ENCODE data around the gene SLC16A8.

The SLC16A8 gene

DNA sequence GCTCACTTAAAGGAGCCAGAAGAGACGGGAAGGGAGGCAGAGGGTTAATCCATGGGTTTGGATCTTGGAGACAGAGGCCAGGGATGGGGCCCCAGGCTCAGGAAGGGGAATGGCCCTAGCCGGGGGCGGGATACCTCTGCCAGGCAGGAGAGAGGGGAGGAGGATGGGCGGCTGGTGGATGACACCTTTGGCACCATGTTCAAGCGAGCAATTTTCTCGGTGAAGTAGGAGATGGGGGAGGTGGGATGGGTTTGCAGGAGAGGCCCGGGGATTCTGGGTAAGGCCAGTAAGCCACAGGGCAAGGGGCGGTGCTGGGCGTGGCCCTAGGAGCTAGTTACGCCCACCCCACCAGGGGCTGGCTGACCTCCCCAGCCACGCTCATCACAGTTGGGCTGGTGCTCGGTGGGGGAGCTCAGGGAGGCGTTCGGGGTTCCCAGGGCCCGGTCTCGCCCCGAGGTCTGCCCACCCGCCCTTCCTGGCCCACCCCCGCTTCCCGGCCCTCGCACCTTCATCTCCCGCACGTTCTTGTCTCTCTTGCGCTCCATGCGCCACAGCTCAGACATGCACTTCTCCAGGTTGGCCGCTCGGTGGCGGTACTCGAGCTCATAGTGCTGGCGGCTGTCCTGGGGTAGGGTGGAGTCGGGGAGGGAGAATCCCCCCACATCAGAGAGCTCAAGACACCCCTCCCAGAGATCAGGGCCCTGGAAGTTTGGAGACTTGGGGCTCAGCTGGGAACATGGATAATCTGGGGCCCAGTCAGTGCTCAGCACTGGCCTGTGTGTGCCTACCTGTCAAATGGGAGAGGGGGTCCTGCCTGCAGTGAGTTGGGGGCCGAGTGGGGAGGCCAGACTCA, 13.8 kb upstream of the SLC16A8 start:
- intact Hi-C loops (cut with DNase I; ENCODE audit: low total_unique reads) = no loop called here
- Histone ChIP-seq H3K36me3 (no peaks in the 10 kb centered on the region), H3K4me3 (no peak overlapping the region), H3K27me3 (no peaks in the 10 kb centered on the region), H3K9me3 (no peaks in the 10 kb centered on the region), H3K27ac (peak overlapping the region in 1 of 2 donors; percentile 26), H3K4me1 (peaks cover 0 to 16% (median 8%) of the 10 kb centered on the region in 4 donors)
- DNase-seq = no peak
- TF ChIP-seq, protein P1, sequence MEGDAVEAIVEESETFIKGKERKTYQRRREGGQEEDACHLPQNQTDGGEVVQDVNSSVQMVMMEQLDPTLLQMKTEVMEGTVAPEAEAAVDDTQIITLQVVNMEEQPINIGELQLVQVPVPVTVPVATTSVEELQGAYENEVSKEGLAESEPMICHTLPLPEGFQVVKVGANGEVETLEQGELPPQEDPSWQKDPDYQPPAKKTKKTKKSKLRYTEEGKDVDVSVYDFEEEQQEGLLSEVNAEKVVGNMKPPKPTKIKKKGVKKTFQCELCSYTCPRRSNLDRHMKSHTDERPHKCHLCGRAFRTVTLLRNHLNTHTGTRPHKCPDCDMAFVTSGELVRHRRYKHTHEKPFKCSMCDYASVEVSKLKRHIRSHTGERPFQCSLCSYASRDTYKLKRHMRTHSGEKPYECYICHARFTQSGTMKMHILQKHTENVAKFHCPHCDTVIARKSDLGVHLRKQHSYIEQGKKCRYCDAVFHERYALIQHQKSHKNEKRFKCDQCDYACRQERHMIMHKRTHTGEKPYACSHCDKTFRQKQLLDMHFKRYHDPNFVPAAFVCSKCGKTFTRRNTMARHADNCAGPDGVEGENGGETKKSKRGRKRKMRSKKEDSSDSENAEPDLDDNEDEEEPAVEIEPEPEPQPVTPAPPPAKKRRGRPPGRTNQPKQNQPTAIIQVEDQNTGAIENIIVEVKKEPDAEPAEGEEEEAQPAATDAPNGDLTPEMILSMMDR (IDR thresholded peaks at IDR 0.05) = peak; percentile 9 to 15

DNA sequence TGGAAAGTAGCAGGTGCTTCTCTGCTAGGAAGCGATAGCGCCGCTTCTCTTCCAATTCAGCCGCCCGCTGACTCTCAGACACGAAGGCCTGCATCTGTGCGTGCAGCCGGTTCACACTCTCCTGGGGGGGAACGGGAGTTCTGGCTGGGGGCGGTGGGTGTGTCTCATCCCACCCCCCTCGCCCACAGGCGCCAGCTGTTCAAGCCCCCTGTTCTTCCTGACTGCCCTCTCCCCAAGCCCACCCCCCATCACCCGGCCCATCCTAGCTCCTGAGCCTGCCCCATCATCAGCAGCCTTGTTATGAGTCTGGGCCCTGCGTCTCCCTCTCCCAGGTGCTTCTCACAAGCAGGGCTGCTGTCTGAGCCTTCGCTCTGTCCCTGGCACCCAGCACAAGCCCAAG, 13.1 kb upstream of the SLC16A8 start:
- Histone ChIP-seq H3K4me1 (peaks cover 0 to 16% (median 8%) of the 10 kb centered on the region in 4 donors), H3K36me3 (no peaks in the 10 kb centered on the region), H3K27ac (no peak overlapping the region), H3K27me3 (no peaks in the 10 kb centered on the region), H3K4me3 (no peak overlapping the region), H3K9me3 (no peaks in the 10 kb centered on the region)
- TF ChIP-seq, protein P1 (IDR thresholded peaks at IDR 0.05) = no peak
- no peak for DNase-seq
- intact Hi-C loops (cut with DNase I; ENCODE audit: low total_unique reads) = no loop called here

DNA sequence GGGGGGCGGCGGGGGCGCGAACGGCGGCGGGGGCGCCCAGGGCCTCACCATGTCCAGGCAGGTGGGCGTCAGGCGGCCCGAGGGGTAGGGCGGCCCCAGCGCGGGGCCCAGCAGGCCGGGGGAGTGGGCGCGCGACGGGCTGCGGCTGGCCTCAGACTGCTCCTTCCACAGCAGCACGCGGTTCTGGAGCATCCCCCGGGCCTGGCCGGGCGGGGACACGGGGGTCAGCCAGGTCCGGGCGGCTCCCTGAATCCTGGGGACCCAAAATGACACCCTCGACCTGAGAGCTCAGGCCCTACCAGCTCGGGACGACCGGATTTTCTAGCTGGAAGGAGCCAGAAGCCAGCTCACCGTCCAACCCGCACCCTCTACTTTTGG, 5.5 kb upstream of the SLC16A8 start:
- peaks cover 0 to 28% of the 10 kb centered on the region in 2 donors for H3K27me3 ChIP-seq
- peak overlapping the region in 1 of 2 donors; percentile 3 for H3K4me3 ChIP-seq
- no peak for DNase-seq
- H3K27ac ChIP-seq = no peak overlapping the region
- intact Hi-C loops (cut with DNase I; ENCODE audit: low total_unique reads) = no loop called here
- peaks cover 0 to 21% (median 17%) of the 10 kb centered on the region in 3 donors for H3K36me3 ChIP-seq
- H3K9me3 ChIP-seq = no peaks in the 10 kb centered on the region
- TF ChIP-seq, protein P1 (IDR thresholded peaks at IDR 0.05) = no peak
- H3K4me1 ChIP-seq = peaks cover 0 to 13% (median 11%) of the 10 kb centered on the region in 4 donors

DNA sequence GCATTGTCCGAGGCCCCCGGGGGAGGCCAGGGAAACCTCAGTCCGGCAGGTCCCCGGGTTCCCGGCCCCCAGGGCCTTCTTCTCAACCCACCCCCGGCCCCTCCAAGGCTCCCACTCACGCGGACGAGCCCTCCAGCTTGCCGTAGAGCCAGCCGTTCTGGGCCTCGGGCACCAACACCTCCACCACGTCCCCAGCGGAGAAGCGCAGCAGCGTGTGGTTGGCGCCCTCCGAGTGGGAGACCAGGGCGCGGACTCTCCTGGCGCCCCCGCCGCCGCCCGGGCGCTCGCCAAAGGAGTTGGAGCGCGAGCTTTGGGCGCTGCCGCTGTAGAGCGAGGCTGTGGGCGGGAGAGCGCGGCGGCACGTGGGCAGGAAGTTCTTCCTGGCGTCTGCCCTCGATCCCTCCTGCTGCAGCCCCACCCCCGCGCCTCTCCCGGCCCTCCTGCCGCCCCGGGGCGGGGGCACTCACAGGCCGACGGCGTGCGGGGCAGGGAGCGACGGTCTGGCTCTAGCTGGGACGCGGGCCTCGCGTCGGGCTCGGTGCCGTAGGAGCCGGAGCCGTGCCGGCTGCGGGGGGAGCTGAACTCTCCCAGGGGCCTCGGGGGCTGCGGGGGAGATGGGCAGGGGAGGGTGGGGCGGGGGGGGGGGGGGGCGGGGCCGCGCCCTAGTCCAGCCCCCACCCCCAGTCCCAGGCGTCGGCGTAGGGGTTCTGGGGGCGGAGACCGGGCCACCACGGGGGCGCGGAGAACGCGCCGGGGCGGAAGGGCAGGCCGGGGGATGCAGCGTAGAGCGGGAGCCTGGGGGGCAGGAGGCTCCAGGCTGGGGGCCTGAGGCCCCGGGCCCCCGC, 4.9 kb upstream of the SLC16A8 start:
- Histone ChIP-seq H3K36me3 (peaks cover 0 to 21% (median 17%) of the 10 kb centered on the region in 3 donors), H3K27me3 (peaks cover 0 to 28% of the 10 kb centered on the region in 2 donors), H3K4me3 (peak overlapping the region; percentile 3 to 37), H3K4me1 (peaks cover 0 to 13% (median 11%) of the 10 kb centered on the region in 4 donors), H3K27ac (no peak overlapping the region), H3K9me3 (no peaks in the 10 kb centered on the region)
- intact Hi-C loops (cut with DNase I; ENCODE audit: low total_unique reads) = no loop called here
- DNase-seq = no peak
- TF ChIP-seq, protein P1 (IDR thresholded peaks at IDR 0.05) = no peak

DNA sequence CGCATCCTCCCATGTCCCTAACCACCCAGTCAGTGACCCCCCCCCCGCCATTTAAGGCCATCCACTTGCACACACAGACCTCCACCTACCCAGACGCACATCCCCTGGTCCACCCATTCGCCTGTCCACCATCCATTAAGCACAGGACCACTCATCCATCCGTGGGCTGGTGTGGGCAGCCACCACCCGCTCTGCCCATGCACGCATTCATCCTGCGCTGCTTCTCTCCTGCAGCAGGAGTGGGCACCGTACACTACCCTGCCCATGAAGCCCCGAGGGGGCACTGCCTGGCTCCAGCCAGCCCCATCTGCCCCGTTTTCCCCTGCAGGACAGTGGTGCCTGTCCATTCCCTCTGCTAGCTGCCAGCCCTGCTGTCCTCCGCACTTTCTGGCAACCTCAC, 3.9 kb upstream of the SLC16A8 start:
- Histone ChIP-seq H3K4me1 (peaks cover 0 to 15% (median 12%) of the 10 kb centered on the region in 4 donors), H3K27ac (no peak overlapping the region), H3K9me3 (no peaks in the 10 kb centered on the region), H3K36me3 (peaks cover 0 to 21% (median 17%) of the 10 kb centered on the region in 3 donors), H3K4me3 (no peak overlapping the region), H3K27me3 (peaks cover 0 to 28% of the 10 kb centered on the region in 2 donors)
- DNase-seq = no peak
- intact Hi-C loops (cut with DNase I; ENCODE audit: low total_unique reads) = no loop called here
- TF ChIP-seq, protein P1 (IDR thresholded peaks at IDR 0.05) = no peak
